ENCODE data around the gene DACT1. TPM values are rescaled to one million over a fixed set of nuclear protein-coding genes. Genes with fewer than 3 reads are reported as not detected.

The DACT1 gene
- total and polyA plus RNA-seq, 2 of the 13 experiments (the other 11 are each of a cell fraction or from before 2014, with no cell fraction given), result 0.01 TPM; not detected in 1

DNA sequence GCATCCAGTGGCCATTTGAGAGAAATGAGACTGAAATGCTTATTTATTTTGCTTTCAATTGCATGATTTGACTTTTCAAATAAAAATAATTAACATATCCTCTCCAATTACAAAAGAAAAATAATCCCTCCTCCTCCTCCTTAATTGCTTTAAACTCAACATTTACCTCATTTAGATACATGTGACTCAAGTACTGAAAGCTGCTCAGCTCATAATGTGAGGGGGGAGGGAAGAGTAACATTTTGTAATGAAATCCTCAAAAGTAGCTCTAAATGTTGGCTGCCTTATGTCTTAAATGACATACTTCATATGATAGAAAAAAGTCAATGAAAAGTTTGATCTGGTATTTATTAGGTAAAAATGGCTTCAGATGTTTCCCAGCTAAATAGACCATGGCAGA is 29.0 kb downstream of the DACT1 start:
- Histone ChIP-seq H3K4me1 (ENCODE audit: insufficient read depth, low read length) (no peaks in the 10 kb centered on the region), H3K4me3 (replicated peaks in 1 of 3; ENCODE audit: insufficient read depth in 1 of 3, low read depth in 2 of 3, low read length in 3 of 3) (no peak overlapping the region), H3K27ac (ENCODE audit: extremely low read length, insufficient read depth, low read length) (no peak overlapping the region), H4K20me1 (ENCODE audit: insufficient read depth, low read length) (no peaks in the 10 kb centered on the region), H2AFZ (ENCODE audit: low read length) (no peak overlapping the region), H3K79me2 (ENCODE audit: insufficient read depth, low read length) (no peaks in the 10 kb centered on the region), H3K9me3 (ENCODE audit: low read length) (no peaks in the 10 kb centered on the region), H3K9ac (ENCODE audit: insufficient read depth, low read depth, low read length) (no peak overlapping the region), H3K36me3 (replicated peaks in 1 of 2; ENCODE audit: control insufficient read depth in 1 of 2, insufficient read depth in 2 of 2, low read length in 2 of 2) (no peaks in the 10 kb centered on the region), H3K27me3 (ENCODE audit: control insufficient read depth in 1 of 2, insufficient read depth in 2 of 2, low read length in 2 of 2) (peaks cover 0 to 4% of the 10 kb centered on the region in 2 experiments; a peak in 1 of 5 replicates), H3K4me2 (ENCODE audit: low read depth, low read length) (no peak overlapping the region)
- intact Hi-C loops (cut with micrococcal nuclease; ENCODE audit: unreplicated experiment), result no loop called here
- no peak for DNase-seq (ENCODE audit: low spot score)
- BruUV-seq (replicated peaks), result no TSS peak
- ChIA-PET CTCF (ENCODE audit: low intra/inter-chr PET ratio, low total read pairs) (no interaction called here), POLR2A (no interaction called here)
- in situ Hi-C loops (cut with HindIII; ENCODE audit: extremely low pct_ligation_motif_present, low pct_unique_long_range_greater_than_20kb), result no loop called here
- FAIRE-seq, result no peak
- TF ChIP-seq SIN3B (IDR thresholded peaks at IDR 0.05; ENCODE audit: low read length), result no peak
- TF ChIP-seq HOXD1 (CRISPR knock-in tag; IDR thresholded peaks at IDR 0.05), result no peak
- TF ChIP-seq, protein P1, sequence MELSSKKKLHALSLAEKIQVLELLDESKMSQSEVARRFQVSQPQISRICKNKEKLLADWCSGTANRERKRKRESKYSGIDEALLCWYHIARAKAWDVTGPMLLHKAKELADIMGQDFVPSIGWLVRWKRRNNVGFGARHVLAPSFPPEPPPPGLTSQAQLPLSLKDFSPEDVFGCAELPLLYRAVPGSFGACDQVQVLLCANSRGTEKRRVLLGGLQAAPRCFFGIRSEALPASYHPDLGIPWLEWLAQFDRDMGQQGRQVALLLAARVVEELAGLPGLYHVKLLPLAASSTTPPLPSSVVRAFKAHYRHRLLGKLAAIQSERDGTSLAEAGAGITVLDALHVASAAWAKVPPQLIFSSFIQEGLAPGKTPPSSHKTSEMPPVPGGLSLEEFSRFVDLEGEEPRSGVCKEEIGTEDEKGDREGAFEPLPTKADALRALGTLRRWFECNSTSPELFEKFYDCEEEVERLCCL (CRISPR knock-in tag; IDR thresholded peaks at IDR 0.05; ENCODE audit: borderline replicate concordance), result no peak
- TF ChIP-seq SMC3 (IDR thresholded peaks at IDR 0.05; ENCODE audit: low read length), result no peak
- no peak for TF ChIP-seq RXRA (CRISPR knock-in tag; IDR thresholded peaks at IDR 0.05)
- no peak for TF ChIP-seq ZNF841 (CRISPR knock-in tag; IDR thresholded peaks at IDR 0.05; ENCODE audit: borderline replicate concordance)
- TF ChIP-seq, protein P2, sequence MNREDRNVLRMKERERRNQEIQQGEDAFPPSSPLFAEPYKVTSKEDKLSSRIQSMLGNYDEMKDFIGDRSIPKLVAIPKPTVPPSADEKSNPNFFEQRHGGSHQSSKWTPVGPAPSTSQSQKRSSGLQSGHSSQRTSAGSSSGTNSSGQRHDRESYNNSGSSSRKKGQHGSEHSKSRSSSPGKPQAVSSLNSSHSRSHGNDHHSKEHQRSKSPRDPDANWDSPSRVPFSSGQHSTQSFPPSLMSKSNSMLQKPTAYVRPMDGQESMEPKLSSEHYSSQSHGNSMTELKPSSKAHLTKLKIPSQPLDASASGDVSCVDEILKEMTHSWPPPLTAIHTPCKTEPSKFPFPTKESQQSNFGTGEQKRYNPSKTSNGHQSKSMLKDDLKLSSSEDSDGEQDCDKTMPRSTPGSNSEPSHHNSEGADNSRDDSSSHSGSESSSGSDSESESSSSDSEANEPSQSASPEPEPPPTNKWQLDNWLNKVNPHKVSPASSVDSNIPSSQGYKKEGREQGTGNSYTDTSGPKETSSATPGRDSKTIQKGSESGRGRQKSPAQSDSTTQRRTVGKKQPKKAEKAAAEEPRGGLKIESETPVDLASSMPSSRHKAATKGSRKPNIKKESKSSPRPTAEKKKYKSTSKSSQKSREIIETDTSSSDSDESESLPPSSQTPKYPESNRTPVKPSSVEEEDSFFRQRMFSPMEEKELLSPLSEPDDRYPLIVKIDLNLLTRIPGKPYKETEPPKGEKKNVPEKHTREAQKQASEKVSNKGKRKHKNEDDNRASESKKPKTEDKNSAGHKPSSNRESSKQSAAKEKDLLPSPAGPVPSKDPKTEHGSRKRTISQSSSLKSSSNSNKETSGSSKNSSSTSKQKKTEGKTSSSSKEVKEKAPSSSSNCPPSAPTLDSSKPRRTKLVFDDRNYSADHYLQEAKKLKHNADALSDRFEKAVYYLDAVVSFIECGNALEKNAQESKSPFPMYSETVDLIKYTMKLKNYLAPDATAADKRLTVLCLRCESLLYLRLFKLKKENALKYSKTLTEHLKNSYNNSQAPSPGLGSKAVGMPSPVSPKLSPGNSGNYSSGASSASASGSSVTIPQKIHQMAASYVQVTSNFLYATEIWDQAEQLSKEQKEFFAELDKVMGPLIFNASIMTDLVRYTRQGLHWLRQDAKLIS (CRISPR knock-in tag; IDR thresholded peaks at IDR 0.05), result no peak
- TF ChIP-seq NPAS2 (CRISPR knock-in tag; IDR thresholded peaks at IDR 0.05; ENCODE audit: borderline replicate concordance), result no peak
- ATAC-seq, result no peak

All from HepG2 (cell line).